ENCODE results near the gene PCBP3.
"Not testable (repeated sequence)": the region's sequence is repeated elsewhere in the genome, so short reads cannot be mapped to it uniquely, and the experiment has no call there.

PCBP3 gene

DNA sequence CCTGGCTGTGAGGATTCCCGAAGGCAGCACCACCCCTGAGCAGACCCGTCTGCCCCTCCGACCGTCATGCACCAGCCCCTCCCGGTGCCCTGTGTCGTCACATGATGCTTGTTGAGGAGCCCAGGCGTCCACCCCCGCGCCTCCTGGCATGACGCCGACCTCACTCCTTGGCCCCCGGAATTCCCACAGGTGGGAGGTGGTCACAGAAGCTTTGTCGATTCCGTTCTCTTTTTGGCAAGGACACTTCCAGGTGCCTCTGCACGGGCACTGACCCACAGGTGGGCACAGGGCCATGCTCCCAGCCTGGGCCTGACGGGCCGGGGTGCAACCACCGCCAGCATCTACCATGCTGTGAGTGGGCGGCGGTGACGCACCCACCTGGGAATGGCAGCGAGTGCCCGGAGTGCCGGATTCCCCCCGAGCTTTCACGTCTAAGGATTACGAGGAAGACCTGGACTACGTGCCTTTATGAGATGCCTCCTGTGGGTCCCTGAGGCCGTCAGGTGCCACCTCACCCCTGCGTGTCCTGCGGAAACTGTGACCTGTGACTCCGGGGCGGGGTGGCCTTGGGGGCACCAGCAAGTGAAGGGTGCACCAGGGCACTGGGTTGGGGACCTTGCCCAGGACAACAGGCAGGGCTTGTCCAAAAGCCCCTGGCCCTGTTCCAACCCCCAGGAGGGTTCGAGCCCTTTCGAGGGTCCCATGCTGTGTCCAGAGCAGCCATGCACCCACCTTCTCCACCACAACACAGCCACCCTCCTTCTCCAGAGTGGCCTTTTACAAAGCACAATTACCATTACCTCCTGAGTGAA is 306.6 kb downstream of the PCBP3 start:
- DNase-seq = no peak

GRCh38 chr21:45950740-45951515 is 307.4 kb downstream of the PCBP3 start:
- DNase-seq = peak; percentile 31

DNA sequence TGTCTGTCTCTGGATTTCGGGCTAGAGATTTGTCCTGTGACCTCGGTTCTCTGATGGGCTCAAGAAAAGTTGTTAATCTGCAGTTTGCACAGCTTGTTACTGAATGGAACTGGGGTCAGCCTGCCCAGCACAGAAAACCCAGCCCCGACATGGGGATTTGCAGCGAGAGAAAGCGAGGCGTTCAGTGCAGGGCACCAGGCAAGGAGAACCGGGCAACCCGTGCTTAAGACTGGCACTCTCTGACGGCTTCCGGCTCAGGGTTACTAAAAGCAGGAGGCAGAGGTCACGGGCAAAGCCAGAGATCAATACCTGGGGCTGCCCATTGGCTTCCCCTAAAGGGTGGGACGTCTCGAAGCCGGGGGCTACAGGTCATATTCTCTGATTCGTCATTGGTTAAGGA is 308.2 kb downstream of the PCBP3 start:
- no peak for DNase-seq

DNA sequence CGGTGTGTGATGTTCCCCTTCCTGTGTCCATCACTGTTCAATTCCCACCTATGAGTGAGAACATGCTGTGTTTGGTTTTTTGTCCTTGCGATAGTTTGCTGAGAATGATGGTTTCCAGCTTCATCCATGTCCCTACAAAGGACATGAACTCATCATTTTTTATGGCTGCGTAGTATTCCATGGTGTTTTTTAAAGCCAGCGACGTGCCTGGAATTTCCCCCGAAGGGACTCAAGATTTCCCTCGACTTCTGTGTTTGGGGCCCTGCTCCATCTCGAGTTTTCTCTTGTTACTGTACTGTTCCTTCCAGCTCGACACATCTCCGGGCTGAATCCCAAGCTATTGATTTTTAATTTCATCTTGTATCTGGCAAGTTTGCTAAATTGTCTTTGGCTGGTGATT is 309.0 kb downstream of the PCBP3 start:
- DNase-seq = not testable (repeated sequence)

DNA sequence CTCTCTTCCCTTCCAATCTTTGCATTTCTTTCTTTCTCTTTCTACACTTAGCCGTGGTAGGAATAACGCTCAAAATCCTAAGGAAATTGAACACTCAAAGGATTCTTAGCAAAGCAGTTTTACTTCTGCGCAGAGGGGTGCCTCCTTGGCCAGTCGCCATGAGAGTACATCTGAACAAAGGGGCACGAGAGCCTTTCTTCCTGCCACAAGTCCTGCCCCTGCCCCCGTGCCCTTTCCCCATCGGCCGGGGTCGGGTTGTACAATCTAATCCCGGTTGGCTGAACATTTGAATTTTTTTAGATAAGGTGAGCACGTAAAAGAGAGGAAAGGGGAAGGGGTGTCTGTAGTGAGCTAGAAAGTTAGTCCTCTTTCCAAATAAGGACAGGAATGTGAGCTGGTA is 309.4 kb downstream of the PCBP3 start:
- no peak for DNase-seq

DNA sequence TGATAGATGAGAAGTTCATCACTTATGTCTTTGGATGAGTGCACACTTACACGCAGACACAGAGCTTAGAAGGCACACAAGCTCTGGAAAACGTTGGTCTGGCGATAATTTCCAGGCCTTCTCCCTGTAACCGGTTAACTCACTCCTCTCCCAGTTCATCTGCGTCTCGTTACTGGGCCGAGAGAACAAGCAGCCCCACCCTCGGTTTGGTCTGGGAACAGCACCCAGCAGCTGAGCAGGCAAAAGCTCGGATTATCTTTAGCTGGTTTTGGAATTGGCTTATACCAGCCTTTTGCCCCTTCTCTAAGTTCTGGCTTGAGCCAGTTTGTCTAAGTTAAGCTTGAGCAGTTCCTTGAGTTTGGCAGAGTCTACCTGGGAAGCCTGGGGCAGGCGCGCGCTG is 310.7 kb downstream of the PCBP3 start:
- peak; percentile 38 for DNase-seq

DNA sequence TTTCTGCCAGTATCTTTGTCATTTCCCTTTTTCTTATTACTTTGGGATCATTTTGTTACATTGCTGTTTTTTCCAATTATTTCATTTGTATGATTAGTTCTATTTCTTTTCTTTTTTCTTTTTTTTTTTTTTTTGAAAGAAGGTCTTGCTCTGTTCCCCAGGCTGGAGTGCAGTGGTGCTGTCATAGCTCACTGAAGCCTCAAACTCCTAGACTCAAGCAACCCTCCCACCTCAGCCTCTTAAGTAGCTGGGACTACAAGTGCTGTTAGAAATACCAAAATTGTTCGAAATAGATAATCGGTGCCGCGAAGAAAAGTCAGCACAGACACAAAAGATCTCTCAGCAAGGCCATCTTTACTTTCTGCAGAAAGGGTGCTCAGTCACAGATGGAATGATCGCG is 311.4 kb downstream of the PCBP3 start:
- no peak for DNase-seq

DNA sequence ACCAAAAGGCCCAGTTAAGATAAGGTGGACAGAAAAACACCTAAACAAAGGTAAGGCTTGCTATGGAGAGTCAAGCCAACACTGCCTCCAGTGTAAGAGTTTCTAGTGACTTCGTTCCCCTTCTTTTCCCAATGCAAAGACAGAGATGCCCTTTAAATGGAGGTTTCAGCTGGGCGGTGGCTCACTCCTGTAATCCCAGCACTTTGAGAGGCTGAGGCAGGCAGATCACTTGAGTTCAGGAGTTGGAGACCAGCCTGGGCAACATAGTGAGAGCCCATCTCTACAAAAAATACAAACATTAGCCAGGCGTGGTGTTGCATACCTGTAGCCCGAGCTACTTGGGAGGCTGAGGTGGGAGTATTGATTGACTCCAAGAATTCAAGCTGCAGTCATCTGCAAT is 314.0 kb downstream of the PCBP3 start:
- no peak for DNase-seq

- peak; percentile 22 for DNase-seq
Observed at GRCh38 chr21:45957981-45958600, 314.6 kb downstream of the PCBP3 start.

DNA sequence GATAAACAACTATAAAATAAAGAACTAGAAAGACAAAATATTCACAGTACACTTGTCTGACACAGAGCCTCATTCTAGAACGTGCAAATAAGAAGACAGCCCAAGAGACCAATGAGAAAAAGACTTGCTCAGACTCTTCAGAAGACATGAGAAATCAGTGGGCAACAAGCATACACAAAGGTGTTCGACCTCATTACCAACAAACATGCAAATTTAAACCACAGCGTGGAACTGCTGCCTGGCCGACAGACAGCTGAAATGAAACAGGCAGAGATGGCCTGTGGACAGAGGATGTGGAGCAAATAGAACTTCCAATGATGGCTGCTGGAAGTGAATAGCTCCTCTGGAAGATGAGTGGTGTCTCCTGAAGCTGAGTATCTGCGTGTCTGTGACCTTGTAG is 315.7 kb downstream of the PCBP3 start:
- DNase-seq = no peak

- DNase-seq = no peak
Observed at GRCh38 chr21:45959779-45960390, 316.4 kb downstream of the PCBP3 start.

GRCh38 chr21:45961408-45961807 is 317.9 kb downstream of the PCBP3 start:
- not testable (repeated sequence) for DNase-seq

GRCh38 chr21:45962531-45963231 is 319.2 kb downstream of the PCBP3 start:
- no peak for DNase-seq

DNA sequence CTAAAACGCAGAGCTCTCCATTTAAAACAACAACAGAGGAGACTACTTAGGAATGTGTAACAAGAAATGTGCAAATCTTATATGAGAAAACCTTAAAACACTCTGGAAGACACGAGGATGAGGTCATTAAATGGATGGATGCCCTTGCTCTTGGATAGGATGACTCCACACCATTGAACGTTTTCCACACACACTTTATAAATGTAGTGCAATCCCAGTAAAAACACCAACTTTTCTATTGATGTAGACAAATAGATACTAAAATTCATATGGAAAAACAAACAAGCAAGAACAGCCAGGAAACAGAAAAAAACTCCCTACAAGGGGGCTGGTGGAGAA is 319.7 kb downstream of the PCBP3 start:
- DNase-seq = no peak

GRCh38 chr21:45964649-45965048 is 321.1 kb downstream of the PCBP3 start:
- no peak for DNase-seq

GRCh38 chr21:45965084-45965809 is 321.7 kb downstream of the PCBP3 start:
- DNase-seq = no peak

GRCh38 chr21:45966791-45967394 is 323.4 kb downstream of the PCBP3 start:
- DNase-seq = no peak

GRCh38 chr21:45969921-45970673 is 326.6 kb downstream of the PCBP3 start:
- DNase-seq = no peak

DNA sequence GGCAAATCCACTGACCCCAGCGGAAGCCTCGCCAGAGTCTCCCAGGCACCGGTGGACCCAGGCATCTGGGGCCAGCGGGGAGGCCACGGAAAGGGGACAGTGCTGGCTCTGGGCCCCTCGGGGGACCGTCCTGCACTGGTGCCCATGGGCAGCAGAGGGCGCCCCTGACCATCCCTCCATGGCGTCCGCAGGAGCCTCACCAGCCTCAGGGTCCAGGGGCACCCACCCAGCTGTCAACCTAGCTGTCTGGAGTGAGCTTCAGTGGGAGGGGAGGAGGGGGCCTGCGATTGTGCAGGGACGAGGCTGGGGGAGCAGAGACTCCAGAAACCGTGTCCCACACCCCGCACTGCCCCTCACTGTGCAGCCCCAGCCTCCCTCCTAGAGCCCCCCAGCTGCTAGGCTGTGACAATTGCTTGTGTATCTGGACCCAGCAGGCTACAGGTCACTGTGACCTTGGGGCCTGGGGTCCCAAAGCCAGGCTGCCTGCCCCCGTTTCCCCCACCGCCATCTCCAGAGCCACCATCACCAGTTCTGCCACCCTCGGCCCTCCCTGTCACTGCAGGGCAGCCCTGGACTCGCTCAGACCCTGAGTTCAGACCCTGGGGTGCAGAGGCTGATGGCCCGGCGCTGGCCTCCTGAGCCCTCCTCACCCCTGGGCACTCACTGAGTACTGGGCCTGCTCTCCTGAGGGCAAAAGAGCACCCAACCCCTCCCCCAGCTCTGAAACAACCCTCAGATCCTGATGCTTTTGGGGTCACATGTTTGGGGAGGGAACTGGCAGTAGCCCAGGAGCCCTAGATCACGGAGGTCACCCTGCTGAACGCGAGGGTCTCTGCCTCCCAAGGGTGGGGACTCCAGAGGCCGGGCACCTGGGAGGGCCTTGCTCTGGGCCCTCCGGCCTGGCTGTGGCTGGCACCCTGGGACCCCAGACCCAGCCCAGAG is 327.4 kb downstream of the PCBP3 start:
- peak; percentile 58 for DNase-seq
